ENCODE measurements around the gene CCDC169.
"Not testable (repeated sequence)": the region's sequence is repeated elsewhere in the genome, so short reads cannot be mapped to it uniquely, and the experiment has no call there.

The CCDC169 gene

DNA sequence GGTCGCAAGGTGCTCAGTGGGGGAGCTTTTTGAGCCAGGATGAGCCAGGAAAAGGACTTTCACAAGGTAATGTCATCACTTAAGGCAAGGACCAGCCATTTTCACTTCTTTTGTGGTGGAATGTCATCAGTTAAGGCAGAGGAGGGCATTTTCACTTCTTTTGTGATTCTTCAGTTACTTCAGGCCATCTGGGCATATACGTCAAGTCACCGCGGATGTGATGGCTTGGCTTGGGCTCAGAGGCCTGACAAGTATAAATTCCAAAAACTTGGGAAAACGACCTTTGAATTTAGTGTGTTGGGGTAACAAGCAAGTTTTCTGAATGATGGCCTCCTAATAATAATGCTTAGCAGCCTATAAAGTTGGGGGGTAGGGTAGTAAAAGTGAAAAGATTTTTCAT, 27.3 kb upstream of the CCDC169 start:
- ATAC-seq = not testable (repeated sequence)

DNA sequence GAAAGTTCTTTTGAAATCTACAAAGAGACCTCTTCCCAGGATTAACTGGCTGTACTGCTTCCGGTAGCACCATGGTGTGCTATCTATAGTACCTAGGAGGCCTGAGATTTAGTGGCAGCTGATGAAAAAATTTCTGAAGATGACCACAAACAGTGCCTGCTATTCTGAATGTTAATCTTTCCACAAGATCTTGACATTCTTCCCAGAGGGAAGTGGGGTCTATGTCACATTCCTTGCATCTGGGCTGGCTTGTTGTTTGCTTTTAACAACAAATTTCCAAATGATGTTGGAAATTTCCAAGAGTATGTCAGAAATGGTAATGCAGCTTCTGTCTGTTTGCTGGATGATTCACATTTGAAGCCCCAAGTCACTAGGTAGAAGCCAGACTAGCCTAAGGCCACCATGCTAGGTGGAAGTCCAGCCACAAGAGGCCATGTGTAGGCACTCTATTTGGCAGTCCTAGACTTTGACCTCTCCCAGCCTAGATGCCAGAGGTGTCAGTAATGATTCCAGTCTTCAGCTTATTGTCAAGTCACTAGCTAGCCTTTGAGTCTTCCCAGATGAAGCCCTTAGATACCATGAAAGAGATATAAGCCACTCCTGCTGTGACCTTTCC, 26.4 kb upstream of the CCDC169 start:
- ATAC-seq = no peak; the same call in 1 of the 3 replicates
- no peak for TF ChIP-seq CSDC2 (CRISPR knock-in tag; IDR thresholded peaks at IDR 0.05)
- no peak for TF ChIP-seq ZFP30 (CRISPR knock-in tag; IDR thresholded peaks at IDR 0.05)
- TF ChIP-seq ZC3H10 (CRISPR knock-in tag; IDR thresholded peaks at IDR 0.05) = no peak
- TF ChIP-seq ZNF565 (CRISPR knock-in tag; conservative IDR thresholded peaks at IDR 0.05; ENCODE audit: low read depth) = no peak
- no peak for TF ChIP-seq RARB (CRISPR knock-in tag; IDR thresholded peaks at IDR 0.05)
- TF ChIP-seq, protein P1, sequence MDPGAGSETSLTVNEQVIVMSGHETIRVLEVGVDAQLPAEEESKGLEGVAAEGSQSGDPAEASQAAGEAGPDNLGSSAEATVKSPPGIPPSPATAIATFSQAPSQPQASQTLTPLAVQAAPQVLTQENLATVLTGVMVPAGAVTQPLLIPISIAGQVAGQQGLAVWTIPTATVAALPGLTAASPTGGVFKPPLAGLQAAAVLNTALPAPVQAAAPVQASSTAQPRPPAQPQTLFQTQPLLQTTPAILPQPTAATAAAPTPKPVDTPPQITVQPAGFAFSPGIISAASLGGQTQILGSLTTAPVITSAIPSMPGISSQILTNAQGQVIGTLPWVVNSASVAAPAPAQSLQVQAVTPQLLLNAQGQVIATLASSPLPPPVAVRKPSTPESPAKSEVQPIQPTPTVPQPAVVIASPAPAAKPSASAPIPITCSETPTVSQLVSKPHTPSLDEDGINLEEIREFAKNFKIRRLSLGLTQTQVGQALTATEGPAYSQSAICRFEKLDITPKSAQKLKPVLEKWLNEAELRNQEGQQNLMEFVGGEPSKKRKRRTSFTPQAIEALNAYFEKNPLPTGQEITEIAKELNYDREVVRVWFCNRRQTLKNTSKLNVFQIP (CRISPR knock-in tag; IDR thresholded peaks at IDR 0.05; ENCODE audit: borderline replicate concordance, low read depth) = no peak
- no peak for TF ChIP-seq PPARA (CRISPR knock-in tag; IDR thresholded peaks at IDR 0.05; ENCODE audit: borderline replicate concordance)
- no peak for TF ChIP-seq ISL1 (CRISPR knock-in tag; IDR thresholded peaks at IDR 0.05)
- TF ChIP-seq, protein P2, sequence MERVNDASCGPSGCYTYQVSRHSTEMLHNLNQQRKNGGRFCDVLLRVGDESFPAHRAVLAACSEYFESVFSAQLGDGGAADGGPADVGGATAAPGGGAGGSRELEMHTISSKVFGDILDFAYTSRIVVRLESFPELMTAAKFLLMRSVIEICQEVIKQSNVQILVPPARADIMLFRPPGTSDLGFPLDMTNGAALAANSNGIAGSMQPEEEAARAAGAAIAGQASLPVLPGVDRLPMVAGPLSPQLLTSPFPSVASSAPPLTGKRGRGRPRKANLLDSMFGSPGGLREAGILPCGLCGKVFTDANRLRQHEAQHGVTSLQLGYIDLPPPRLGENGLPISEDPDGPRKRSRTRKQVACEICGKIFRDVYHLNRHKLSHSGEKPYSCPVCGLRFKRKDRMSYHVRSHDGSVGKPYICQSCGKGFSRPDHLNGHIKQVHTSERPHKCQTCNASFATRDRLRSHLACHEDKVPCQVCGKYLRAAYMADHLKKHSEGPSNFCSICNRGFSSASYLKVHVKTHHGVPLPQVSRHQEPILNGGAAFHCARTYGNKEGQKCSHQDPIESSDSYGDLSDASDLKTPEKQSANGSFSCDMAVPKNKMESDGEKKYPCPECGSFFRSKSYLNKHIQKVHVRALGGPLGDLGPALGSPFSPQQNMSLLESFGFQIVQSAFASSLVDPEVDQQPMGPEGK (CRISPR knock-in tag; IDR thresholded peaks at IDR 0.05; ENCODE audit: borderline replicate concordance) = no peak
- TF ChIP-seq, protein P3, sequence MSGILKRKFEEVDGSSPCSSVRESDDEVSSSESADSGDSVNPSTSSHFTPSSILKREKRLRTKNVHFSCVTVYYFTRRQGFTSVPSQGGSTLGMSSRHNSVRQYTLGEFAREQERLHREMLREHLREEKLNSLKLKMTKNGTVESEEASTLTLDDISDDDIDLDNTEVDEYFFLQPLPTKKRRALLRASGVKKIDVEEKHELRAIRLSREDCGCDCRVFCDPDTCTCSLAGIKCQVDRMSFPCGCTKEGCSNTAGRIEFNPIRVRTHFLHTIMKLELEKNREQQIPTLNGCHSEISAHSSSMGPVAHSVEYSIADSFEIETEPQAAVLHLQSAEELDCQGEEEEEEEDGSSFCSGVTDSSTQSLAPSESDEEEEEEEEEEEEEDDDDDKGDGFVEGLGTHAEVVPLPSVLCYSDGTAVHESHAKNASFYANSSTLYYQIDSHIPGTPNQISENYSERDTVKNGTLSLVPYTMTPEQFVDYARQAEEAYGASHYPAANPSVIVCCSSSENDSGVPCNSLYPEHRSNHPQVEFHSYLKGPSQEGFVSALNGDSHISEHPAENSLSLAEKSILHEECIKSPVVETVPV (CRISPR knock-in tag; IDR thresholded peaks at IDR 0.05) = no peak
- TF ChIP-seq BACH2 (CRISPR knock-in tag; IDR thresholded peaks at IDR 0.05; ENCODE audit: borderline replicate concordance) = no peak
- no peak for TF ChIP-seq GLIS3 (CRISPR knock-in tag; IDR thresholded peaks at IDR 0.05)
- no peak for TF ChIP-seq TOX (CRISPR knock-in tag; IDR thresholded peaks at IDR 0.05; ENCODE audit: borderline replicate concordance)
- TF ChIP-seq TCF4 (CRISPR knock-in tag; IDR thresholded peaks at IDR 0.05; ENCODE audit: borderline replicate concordance) = no peak
- TF ChIP-seq ARNTL (CRISPR knock-in tag; IDR thresholded peaks at IDR 0.05; ENCODE audit: borderline replicate concordance, low read depth) = no peak
- TF ChIP-seq ZNF8 (CRISPR knock-in tag; IDR thresholded peaks at IDR 0.05) = no peak
- no peak for TF ChIP-seq SNAI2 (CRISPR knock-in tag; IDR thresholded peaks at IDR 0.05)
- no peak for TF ChIP-seq ZFP3 (CRISPR knock-in tag; IDR thresholded peaks at IDR 0.05)

DNA sequence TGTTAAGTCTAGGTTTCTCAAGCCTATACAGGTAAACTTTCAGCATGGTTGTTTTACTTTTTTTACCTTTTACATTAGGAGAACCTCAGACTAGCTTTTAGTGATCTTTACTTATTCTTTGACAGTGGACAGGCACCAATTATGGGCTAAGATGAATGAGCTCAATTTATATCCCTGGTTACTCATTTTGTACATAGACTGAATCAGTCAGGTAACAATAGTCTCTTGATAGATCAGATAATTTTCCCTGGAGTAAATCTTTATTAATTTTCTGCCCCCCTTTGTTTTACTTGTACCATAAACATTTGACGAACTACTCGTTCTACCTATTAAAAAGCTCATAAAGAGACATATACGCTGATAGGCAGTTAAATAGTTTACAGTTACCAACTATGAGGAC, 25.8 kb upstream of the CCDC169 start:
- ATAC-seq = no peak
- TF ChIP-seq, protein P4, sequence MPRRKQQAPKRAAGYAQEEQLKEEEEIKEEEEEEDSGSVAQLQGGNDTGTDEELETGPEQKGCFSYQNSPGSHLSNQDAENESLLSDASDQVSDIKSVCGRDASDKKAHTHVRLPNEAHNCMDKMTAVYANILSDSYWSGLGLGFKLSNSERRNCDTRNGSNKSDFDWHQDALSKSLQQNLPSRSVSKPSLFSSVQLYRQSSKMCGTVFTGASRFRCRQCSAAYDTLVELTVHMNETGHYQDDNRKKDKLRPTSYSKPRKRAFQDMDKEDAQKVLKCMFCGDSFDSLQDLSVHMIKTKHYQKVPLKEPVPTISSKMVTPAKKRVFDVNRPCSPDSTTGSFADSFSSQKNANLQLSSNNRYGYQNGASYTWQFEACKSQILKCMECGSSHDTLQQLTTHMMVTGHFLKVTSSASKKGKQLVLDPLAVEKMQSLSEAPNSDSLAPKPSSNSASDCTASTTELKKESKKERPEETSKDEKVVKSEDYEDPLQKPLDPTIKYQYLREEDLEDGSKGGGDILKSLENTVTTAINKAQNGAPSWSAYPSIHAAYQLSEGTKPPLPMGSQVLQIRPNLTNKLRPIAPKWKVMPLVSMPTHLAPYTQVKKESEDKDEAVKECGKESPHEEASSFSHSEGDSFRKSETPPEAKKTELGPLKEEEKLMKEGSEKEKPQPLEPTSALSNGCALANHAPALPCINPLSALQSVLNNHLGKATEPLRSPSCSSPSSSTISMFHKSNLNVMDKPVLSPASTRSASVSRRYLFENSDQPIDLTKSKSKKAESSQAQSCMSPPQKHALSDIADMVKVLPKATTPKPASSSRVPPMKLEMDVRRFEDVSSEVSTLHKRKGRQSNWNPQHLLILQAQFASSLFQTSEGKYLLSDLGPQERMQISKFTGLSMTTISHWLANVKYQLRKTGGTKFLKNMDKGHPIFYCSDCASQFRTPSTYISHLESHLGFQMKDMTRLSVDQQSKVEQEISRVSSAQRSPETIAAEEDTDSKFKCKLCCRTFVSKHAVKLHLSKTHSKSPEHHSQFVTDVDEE (CRISPR knock-in tag; IDR thresholded peaks at IDR 0.05) = no peak
- no peak for TF ChIP-seq RARB (CRISPR knock-in tag; IDR thresholded peaks at IDR 0.05)
- TF ChIP-seq TCF4 (CRISPR knock-in tag; IDR thresholded peaks at IDR 0.05; ENCODE audit: borderline replicate concordance) = no peak
- no peak for TF ChIP-seq SNAI2 (CRISPR knock-in tag; IDR thresholded peaks at IDR 0.05)
- no peak for TF ChIP-seq TOX (CRISPR knock-in tag; IDR thresholded peaks at IDR 0.05; ENCODE audit: borderline replicate concordance)
- no peak for TF ChIP-seq CSDC2 (CRISPR knock-in tag; IDR thresholded peaks at IDR 0.05)
- no peak for TF ChIP-seq ZNF8 (CRISPR knock-in tag; IDR thresholded peaks at IDR 0.05)
- no peak for TF ChIP-seq ISL1 (CRISPR knock-in tag; IDR thresholded peaks at IDR 0.05)
- TF ChIP-seq ESRRG (CRISPR knock-in tag; IDR thresholded peaks at IDR 0.05) = no peak
- TF ChIP-seq ARNTL (CRISPR knock-in tag; IDR thresholded peaks at IDR 0.05; ENCODE audit: borderline replicate concordance, low read depth) = no peak
- TF ChIP-seq ZC3H10 (CRISPR knock-in tag; IDR thresholded peaks at IDR 0.05) = no peak
- no peak for TF ChIP-seq PPARA (CRISPR knock-in tag; IDR thresholded peaks at IDR 0.05; ENCODE audit: borderline replicate concordance)
- TF ChIP-seq, protein P5, sequence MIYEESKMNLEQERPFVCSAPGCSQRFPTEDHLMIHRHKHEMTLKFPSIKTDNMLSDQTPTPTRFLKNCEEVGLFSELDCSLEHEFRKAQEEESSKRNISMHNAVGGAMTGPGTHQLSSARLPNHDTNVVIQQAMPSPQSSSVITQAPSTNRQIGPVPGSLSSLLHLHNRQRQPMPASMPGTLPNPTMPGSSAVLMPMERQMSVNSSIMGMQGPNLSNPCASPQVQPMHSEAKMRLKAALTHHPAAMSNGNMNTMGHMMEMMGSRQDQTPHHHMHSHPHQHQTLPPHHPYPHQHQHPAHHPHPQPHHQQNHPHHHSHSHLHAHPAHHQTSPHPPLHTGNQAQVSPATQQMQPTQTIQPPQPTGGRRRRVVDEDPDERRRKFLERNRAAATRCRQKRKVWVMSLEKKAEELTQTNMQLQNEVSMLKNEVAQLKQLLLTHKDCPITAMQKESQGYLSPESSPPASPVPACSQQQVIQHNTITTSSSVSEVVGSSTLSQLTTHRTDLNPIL (CRISPR knock-in tag; IDR thresholded peaks at IDR 0.05; ENCODE audit: low read depth) = no peak
- TF ChIP-seq ZNF565 (CRISPR knock-in tag; conservative IDR thresholded peaks at IDR 0.05; ENCODE audit: low read depth) = no peak
- TF ChIP-seq ZFP30 (CRISPR knock-in tag; IDR thresholded peaks at IDR 0.05) = no peak
- TF ChIP-seq, protein P2 (CRISPR knock-in tag; IDR thresholded peaks at IDR 0.05; ENCODE audit: borderline replicate concordance) = no peak
- TF ChIP-seq, protein P1 (CRISPR knock-in tag; IDR thresholded peaks at IDR 0.05; ENCODE audit: borderline replicate concordance, low read depth) = no peak
- no peak for TF ChIP-seq OSR1 (CRISPR knock-in tag; IDR thresholded peaks at IDR 0.05)
- TF ChIP-seq ZNF70 (CRISPR knock-in tag; IDR thresholded peaks at IDR 0.05) = no peak
